NCI-H146 (cell line): Measurements from ENCODE around the gene C1GALT1.
A peak's percentile ranks its signal among the peaks of the same experiment; 100 is the strongest.

Source experiments
- DNase-seq: peaks from one replicate; lab custom pipeline; 2025; lab: John Stamatoyannopoulos, UW

Gene C1GALT1

GRCh38 chr7:7201578-7202374 lies 19.4 kb downstream of the C1GALT1 start:
- peak; percentile 50 for DNase-seq

- no peak for DNase-seq
These were observed 20.0 kb downstream of the C1GALT1 start for GRCh38 chr7:7202375-7202720.

GRCh38 chr7:7203813-7204575 lies 21.6 kb downstream of the C1GALT1 start:
- DNase-seq = no peak

GRCh38 chr7:7207876-7208275 lies 25.5 kb downstream of the C1GALT1 start:
- DNase-seq = no peak

- DNase-seq = no peak
These were observed 26.2 kb downstream of the C1GALT1 start for GRCh38 chr7:7208520-7208919.

GRCh38 chr7:7209412-7210050 lies 27.2 kb downstream of the C1GALT1 start:
- DNase-seq = no peak

- DNase-seq = no peak
These were observed 28.3 kb downstream of the C1GALT1 start for GRCh38 chr7:7210475-7211237.

- DNase-seq = no peak
These were observed 30.3 kb downstream of the C1GALT1 start for GRCh38 chr7:7212612-7213011.

GRCh38 chr7:7214398-7215347 lies 32.3 kb downstream of the C1GALT1 start:
- DNase-seq = no peak

- DNase-seq = no peak
These were observed 33.9 kb downstream of the C1GALT1 start for GRCh38 chr7:7216279-7216678.

- DNase-seq = no peak
These were observed 36.9 kb downstream of the C1GALT1 start for GRCh38 chr7:7219216-7219615.

- no peak for DNase-seq
These were observed 38.5 kb downstream of the C1GALT1 start for GRCh38 chr7:7220821-7221220.

GRCh38 chr7:7221599-7222038 lies 39.3 kb downstream of the C1GALT1 start:
- DNase-seq = no peak

GRCh38 chr7:7223250-7223649 lies 40.9 kb downstream of the C1GALT1 start:
- DNase-seq = no peak

GRCh38 chr7:7226407-7226806 lies 44.1 kb downstream of the C1GALT1 start:
- no peak for DNase-seq

- no peak for DNase-seq
These were observed 46.1 kb downstream of the C1GALT1 start for GRCh38 chr7:7228472-7228871.

- DNase-seq = no peak
These were observed 46.6 kb downstream of the C1GALT1 start for GRCh38 chr7:7228967-7229366.

- no peak for DNase-seq
These were observed 48.7 kb downstream of the C1GALT1 start for GRCh38 chr7:7231000-7231399.

GRCh38 chr7:7231865-7232264 lies 49.5 kb downstream of the C1GALT1 start:
- no peak for DNase-seq

- no peak for DNase-seq
These were observed 53.0 kb downstream of the C1GALT1 start for GRCh38 chr7:7235347-7235746.

GRCh38 chr7:7236041-7236440 lies 53.7 kb downstream of the C1GALT1 start:
- no peak for DNase-seq
